Endothelial cell of umbilical vein (primary cell): ENCODE results near the gene MEPE. TPM values are rescaled to one million over a fixed set of nuclear protein-coding genes. Genes with fewer than 3 reads are reported as not detected.

ENCODE experiments used
- BruUV-seq: library from RNA; stranded (reverse); fragments of 400-500 nt; replicated peaks from 2 replicates; lab custom pipeline; 2021; lab: Mats Ljungman, UMichigan
- CTCF ChIA-PET: fragments of 300-600, 350-600 bp; sonication (Branson Sonifier 250); formaldehyde crosslinking; loops from one replicate; lab custom pipeline; 2021; ENCODE audit warnings: antibody characterized with exemption, inconsistent platforms; lab: Charles Lee
- POLR2A ChIA-PET: fragments of 300-600, 350-600 bp; sonication (Branson Sonifier 250); formaldehyde crosslinking; loops from one replicate; lab custom pipeline; 2021; ENCODE audit warnings: antibody characterized with exemption, inconsistent platforms; lab: Charles Lee
- DNase-seq: peaks from one replicate; pipeline ENCODE4 v3.0.0-alpha.2; 2011; ENCODE audit warnings: low read depth, low spot score
- FAIRE-seq: peaks from 2 replicates; lab custom pipeline; 2011; peaks lifted over from hg19 to GRCh38; lab: Jason Lieb, UNC
- H2AFZ ChIP-seq: 2 replicates; pipeline ENCODE4 v1.6.0; 2012; ENCODE audit warnings: low read depth, low read length, control low read depth, inconsistent platforms
- H3K27ac ChIP-seq: 2 replicates; pipeline ENCODE4 v1.5.1; 2011; ENCODE audit warnings: low read depth, mild to moderate bottlenecking, control low read depth, low read length, moderate library complexity; ENCODE audit not compliant: insufficient read depth
- H3K27me3 ChIP-seq, 2 experiments: 2 replicates each; pipeline versions ENCODE4 v1.6.0 to v1.6.1; 2011; ENCODE audit warnings: low read length in 2 of 2, mixed read lengths in 1 of 2; ENCODE audit not compliant: control insufficient read depth in 2 of 2, insufficient read depth in 2 of 2
- H3K36me3 ChIP-seq, 2 experiments: 2 replicates in 1 of 2; 3 replicates in 1 of 2; pipeline ENCODE4 v1.5.1; 2011; ENCODE audit warnings: low read length in 2 of 2, mild to moderate bottlenecking in 1 of 2, moderate library complexity in 1 of 2; ENCODE audit not compliant: control insufficient read depth in 2 of 2, insufficient read depth in 2 of 2; ENCODE audit errors: extremely low read depth in 1 of 2
- H3K4me1 ChIP-seq: 3 replicates; pipeline ENCODE4 v1.5.1; 2011; ENCODE audit warnings: mild to moderate bottlenecking, low read length; ENCODE audit not compliant: control insufficient read depth, insufficient read depth; ENCODE audit errors: extremely low read depth
- H3K4me2 ChIP-seq: 2 replicates; pipeline ENCODE4 v1.6.1; 2011; ENCODE audit warnings: low read length, control low read depth, mixed read lengths; ENCODE audit not compliant: insufficient read depth
- H3K4me3 ChIP-seq, 3 experiments: fragments of 200-600 bp in 1 of 3; sonication (generic), shearing (Covaris generic) in 1 of 3; replicated peaks in 1 of 3; 2 replicates each; pipeline ENCODE4 v1.5.1; 2011 to 2016; ENCODE audit warnings: control low read depth in 3 of 3, low read length in 3 of 3, mild to moderate bottlenecking in 2 of 3, inconsistent platforms in 1 of 3, low read depth in 1 of 3, moderate library complexity in 1 of 3; ENCODE audit not compliant: insufficient read depth in 1 of 3
- H3K79me2 ChIP-seq: 2 replicates; pipeline ENCODE4 v1.6.0; 2012; ENCODE audit warnings: low read length, inconsistent platforms; ENCODE audit not compliant: control insufficient read depth, insufficient read depth
- H3K9ac ChIP-seq: replicated peaks from 2 replicates; pipeline ENCODE3; 2011; ENCODE audit warnings: low read length, control low read depth; ENCODE audit not compliant: insufficient read depth; ENCODE audit errors: extremely low read depth
- H3K9me1 ChIP-seq: replicated peaks from 3 replicates; pipeline ENCODE4 v1.6.0; 2011; ENCODE audit warnings: mild to moderate bottlenecking, low read length; ENCODE audit not compliant: control insufficient read depth, insufficient read depth; ENCODE audit errors: extremely low read depth
- H3K9me3 ChIP-seq: replicated peaks from 2 replicates; pipeline ENCODE4 v1.5.1; 2012; ENCODE audit warnings: low read length, inconsistent platforms; ENCODE audit not compliant: control insufficient read depth, insufficient read depth
- H4K20me1 ChIP-seq: replicated peaks from 2 replicates; pipeline ENCODE3; 2011; ENCODE audit warnings: mild to moderate bottlenecking, low read length; ENCODE audit not compliant: control insufficient read depth, insufficient read depth; ENCODE audit errors: extremely low read depth
- EZH2 ChIP-seq: IDR thresholded peaks from 2 replicates; pipeline ENCODE4 v1.6.1; 2012; ENCODE audit warnings: borderline replicate concordance, low read depth, mild to moderate bottlenecking, moderate library complexity, low read length, inconsistent platforms; ENCODE audit not compliant: severe bottlenecking
- FOS ChIP-seq: IDR thresholded peaks from 2 replicates; pipeline ENCODE4 v1.6.1; 2011; ENCODE audit warnings: mild to moderate bottlenecking, low read length, moderate library complexity, borderline replicate concordance; ENCODE audit not compliant: insufficient read depth
- GATA2 ChIP-seq: IDR thresholded peaks from 2 replicates; pipeline ENCODE4 v1.7.0; 2011; ENCODE audit warnings: low read depth, mild to moderate bottlenecking, moderate library complexity, mixed read lengths, low read length; ENCODE audit not compliant: insufficient read length, insufficient read depth
- JUN ChIP-seq: IDR thresholded peaks from 2 replicates; pipeline ENCODE4 v1.6.1; 2011; ENCODE audit warnings: borderline replicate concordance, low read depth; ENCODE audit not compliant: insufficient read length, insufficient read depth
- MYC ChIP-seq: IDR thresholded peaks from one replicate; pipeline ENCODE4 v1.6.1; 2011; ENCODE audit warnings: mild to moderate bottlenecking, low read depth, low read length
- POLR2A ChIP-seq: IDR thresholded peaks from 2 replicates; pipeline ENCODE4 v1.6.1; 2012; ENCODE audit warnings: low read depth, mild to moderate bottlenecking, control low read depth, low read length
- POLR2AphosphoS5 ChIP-seq: IDR thresholded peaks from 2 replicates; pipeline ENCODE4 v1.6.1; 2012; ENCODE audit warnings: low read depth, mild to moderate bottlenecking, control low read depth, low read length, moderate library complexity; ENCODE audit not compliant: insufficient read depth
- dilution Hi-C: fragments of 300-500 bp; cut with MboI; formaldehyde crosslinking; loops from one replicate; pipeline ENCODE4 v1.15.0; 2019; ENCODE audit warnings: low sequenced_read_pairs; ENCODE audit not compliant: extremely low pct_ligation_motif_present
- intact Hi-C: fragments of 100-400 bp; cut with micrococcal nuclease; formaldehyde crosslinking; loops from one replicate; pipeline ENCODE4 v1.10.0; 2022
- polyA plus RNA-seq, 4 experiments: library from polyadenylated mRNA; depleted of rRNA in 3 of 4; stranded (reverse) in 3 of 4; unstranded in 1 of 4; fragments of >200 nt; gene quantifications; 2 replicates each; pipeline versions ENCODE4 v1.2.1 to v1.2.3, GENCODE V29; 2011 to 2012; ENCODE audit warnings: missing spikeins in 1 of 4
- total RNA-seq: library from RNA; stranded (reverse); gene quantifications from 2 replicates; pipeline ENCODE4 v1.2.3, GENCODE V29; 2021
- TF ChIP-seq, protein P1 (sequence below), 2 donors: IDR thresholded peaks; 1 replicate in 1 of 2; 2 replicates in 1 of 2; pipeline ENCODE4 v1.5.1; 2011; ENCODE audit warnings: low read length in 2 of 2, mild to moderate bottlenecking in 2 of 2, moderate library complexity in 2 of 2, control low read depth in 1 of 2, inconsistent platforms in 1 of 2, low read depth in 1 of 2; ENCODE audit not compliant: insufficient read depth in 1 of 2; ENCODE audit errors: extremely low read depth in 1 of 2
- TF ChIP-seq, protein P2 (sequence below): IDR thresholded peaks from 2 replicates; pipeline ENCODE4 v1.6.1; 2011; ENCODE audit not compliant: insufficient read depth, insufficient read length

Gene MEPE
- total and polyA plus RNA-seq, 2 donors (not counting 3 experiments of a cell fraction or from before 2014, with no cell fraction given), result not detected

DNA sequence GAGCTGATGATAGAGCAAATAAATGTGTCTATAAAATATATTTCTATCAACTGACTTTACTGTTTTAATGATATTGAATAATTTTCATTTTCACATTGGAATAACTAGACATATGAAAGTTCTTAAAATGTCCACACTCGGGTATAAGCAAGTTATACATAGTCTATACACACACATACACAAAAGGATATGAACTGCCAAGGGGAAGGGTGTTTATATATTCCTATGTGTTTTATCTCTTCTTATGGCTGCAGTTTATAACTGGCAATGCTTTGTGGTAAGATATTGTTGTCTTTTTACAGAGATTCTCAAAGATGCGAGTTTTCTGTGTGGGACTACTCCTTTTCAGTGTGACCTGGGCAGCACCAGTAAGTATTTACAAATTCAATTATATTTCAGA lies 1.6 kb downstream of the MEPE start:
- Histone ChIP-seq H3K27me3 (peaks cover 6 to 8% of the 10 kb centered on the region in 2 experiments), H4K20me1 (no peaks in the 10 kb centered on the region), H3K9ac (no peak overlapping the region), H3K4me1 (no peaks in the 10 kb centered on the region), H3K9me1 (no peaks in the 10 kb centered on the region), H3K27ac (no peak overlapping the region), H3K9me3 (no peaks in the 10 kb centered on the region), H3K4me3 (no peak overlapping the region), H3K79me2 (no peaks in the 10 kb centered on the region), H2AFZ (no peak overlapping the region), H3K4me2 (no peak overlapping the region), H3K36me3 (no peaks in the 10 kb centered on the region)
- CTCF ChIA-PET, result interaction anchor here (1.0 to 1.7 kb wide), 5 partner anchors 15 to 377 kb away, joined by 3 to 7 read pairs (median 3); no protein-coding TSS in a partner anchor
- FAIRE-seq, result no peak
- dilution Hi-C loops (no loop called here), intact Hi-C loops (no loop called here)
- no peak for DNase-seq
- BruUV-seq, result no TSS peak
- TF ChIP-seq, protein P1, sequence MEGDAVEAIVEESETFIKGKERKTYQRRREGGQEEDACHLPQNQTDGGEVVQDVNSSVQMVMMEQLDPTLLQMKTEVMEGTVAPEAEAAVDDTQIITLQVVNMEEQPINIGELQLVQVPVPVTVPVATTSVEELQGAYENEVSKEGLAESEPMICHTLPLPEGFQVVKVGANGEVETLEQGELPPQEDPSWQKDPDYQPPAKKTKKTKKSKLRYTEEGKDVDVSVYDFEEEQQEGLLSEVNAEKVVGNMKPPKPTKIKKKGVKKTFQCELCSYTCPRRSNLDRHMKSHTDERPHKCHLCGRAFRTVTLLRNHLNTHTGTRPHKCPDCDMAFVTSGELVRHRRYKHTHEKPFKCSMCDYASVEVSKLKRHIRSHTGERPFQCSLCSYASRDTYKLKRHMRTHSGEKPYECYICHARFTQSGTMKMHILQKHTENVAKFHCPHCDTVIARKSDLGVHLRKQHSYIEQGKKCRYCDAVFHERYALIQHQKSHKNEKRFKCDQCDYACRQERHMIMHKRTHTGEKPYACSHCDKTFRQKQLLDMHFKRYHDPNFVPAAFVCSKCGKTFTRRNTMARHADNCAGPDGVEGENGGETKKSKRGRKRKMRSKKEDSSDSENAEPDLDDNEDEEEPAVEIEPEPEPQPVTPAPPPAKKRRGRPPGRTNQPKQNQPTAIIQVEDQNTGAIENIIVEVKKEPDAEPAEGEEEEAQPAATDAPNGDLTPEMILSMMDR (IDR thresholded peaks at IDR 0.05; ENCODE audit: extremely low read depth in 1 of 2, insufficient read depth in 1 of 2, low read depth in 1 of 2, low read length in 2 of 2), result no peak
- no peak for TF ChIP-seq POLR2A
- no peak for TF ChIP-seq EZH2
- TF ChIP-seq JUN, result no peak
- no peak for TF ChIP-seq POLR2AphosphoS5
- no peak for TF ChIP-seq GATA2
- TF ChIP-seq, protein P2, sequence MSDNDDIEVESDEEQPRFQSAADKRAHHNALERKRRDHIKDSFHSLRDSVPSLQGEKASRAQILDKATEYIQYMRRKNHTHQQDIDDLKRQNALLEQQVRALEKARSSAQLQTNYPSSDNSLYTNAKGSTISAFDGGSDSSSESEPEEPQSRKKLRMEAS, result no peak
- no peak for TF ChIP-seq MYC
- no peak for TF ChIP-seq FOS
- POLR2A ChIA-PET, result no interaction called here
